AG04450 (cell line): Measurements from ENCODE around the gene CXCR1. TPM values are rescaled to one million over a fixed set of nuclear protein-coding genes. Genes with fewer than 3 reads are reported as not detected.

ENCODE experiments used
- CTCF ChIA-PET: fragments of 300-600, 350-600 bp; formaldehyde crosslinking; extraction: SDS; loops from one replicate; lab custom pipeline; 2022; ENCODE audit warnings: antibody characterized with exemption, inconsistent platforms; lab: Charles Lee
- POLR2A ChIA-PET: fragments of 350-600 bp; formaldehyde crosslinking; extraction: SDS; loops from one replicate; lab custom pipeline; 2021; ENCODE audit warnings: antibody characterized with exemption, inconsistent platforms; lab: Yijun Ruan, JAX
- DNase-seq: peaks from one replicate; pipeline ENCODE4 v3.0.0-alpha.2; 2011; ENCODE audit warnings: low read depth, low spot score
- H3K27ac ChIP-seq: one replicate; pipeline ENCODE4 v1.5.1; 2012; ENCODE audit warnings: low read depth, low read length, control low read depth
- H3K27me3 ChIP-seq: one replicate; pipeline ENCODE4 v1.6.0; 2012; ENCODE audit warnings: low read length; ENCODE audit not compliant: control insufficient read depth, insufficient read depth
- H3K4me3 ChIP-seq: 2 replicates; pipeline ENCODE4 v1.5.1; 2011; ENCODE audit warnings: mild to moderate bottlenecking, low read depth, low read length, control low read depth
- H3K9me3 ChIP-seq: 2 replicates; pipeline ENCODE4 v1.5.1; 2012; ENCODE audit warnings: low read length; ENCODE audit not compliant: control insufficient read depth, insufficient read depth
- polyA plus RNA-seq: library from polyadenylated mRNA; depleted of rRNA; stranded (reverse); fragments of >200 nt; gene quantifications from 2 replicates; pipeline ENCODE4 v1.2.3, GENCODE V29; 2011
- TF ChIP-seq, protein P1 (sequence below): IDR thresholded peaks from 2 replicates; pipeline ENCODE4 v1.5.1; 2011; ENCODE audit warnings: low read depth, low read length, control low read depth, inconsistent platforms

Gene CXCR1
- polyA plus RNA-seq, 1 experiment = not detected

DNA sequence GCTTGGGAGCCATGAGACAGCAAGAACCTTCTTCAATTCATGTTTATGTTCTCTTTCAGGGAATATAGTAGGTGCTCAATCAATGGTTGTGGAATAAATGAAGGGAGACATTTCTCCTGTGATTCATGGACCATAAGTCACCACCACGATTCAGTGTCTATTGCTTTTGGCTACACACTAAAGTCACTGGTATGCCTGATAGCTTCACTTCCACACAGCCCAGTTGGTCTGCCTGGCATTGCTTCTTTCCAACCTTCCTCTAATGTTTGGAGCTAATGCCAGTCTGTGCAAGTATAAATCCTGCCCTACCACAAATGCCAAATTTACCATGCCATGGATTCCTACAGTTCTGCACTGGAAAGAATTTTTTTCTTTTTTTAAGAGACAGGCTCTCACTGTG lies 1.3 kb upstream of the CXCR1 start:
- POLR2A ChIA-PET = no interaction called here
- CTCF ChIA-PET = interaction anchor here (0.6 to 1.5 kb wide), 3 partner anchors 14 to 377 kb away, joined by 3 to 5 read pairs (median 3); no protein-coding TSS in a partner anchor
- TF ChIP-seq, protein P1, sequence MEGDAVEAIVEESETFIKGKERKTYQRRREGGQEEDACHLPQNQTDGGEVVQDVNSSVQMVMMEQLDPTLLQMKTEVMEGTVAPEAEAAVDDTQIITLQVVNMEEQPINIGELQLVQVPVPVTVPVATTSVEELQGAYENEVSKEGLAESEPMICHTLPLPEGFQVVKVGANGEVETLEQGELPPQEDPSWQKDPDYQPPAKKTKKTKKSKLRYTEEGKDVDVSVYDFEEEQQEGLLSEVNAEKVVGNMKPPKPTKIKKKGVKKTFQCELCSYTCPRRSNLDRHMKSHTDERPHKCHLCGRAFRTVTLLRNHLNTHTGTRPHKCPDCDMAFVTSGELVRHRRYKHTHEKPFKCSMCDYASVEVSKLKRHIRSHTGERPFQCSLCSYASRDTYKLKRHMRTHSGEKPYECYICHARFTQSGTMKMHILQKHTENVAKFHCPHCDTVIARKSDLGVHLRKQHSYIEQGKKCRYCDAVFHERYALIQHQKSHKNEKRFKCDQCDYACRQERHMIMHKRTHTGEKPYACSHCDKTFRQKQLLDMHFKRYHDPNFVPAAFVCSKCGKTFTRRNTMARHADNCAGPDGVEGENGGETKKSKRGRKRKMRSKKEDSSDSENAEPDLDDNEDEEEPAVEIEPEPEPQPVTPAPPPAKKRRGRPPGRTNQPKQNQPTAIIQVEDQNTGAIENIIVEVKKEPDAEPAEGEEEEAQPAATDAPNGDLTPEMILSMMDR = no peak
- Histone ChIP-seq H3K4me3 (no peak overlapping the region), H3K27me3 (peaks cover 48% of the 10 kb centered on the region), H3K27ac (no peak overlapping the region), H3K9me3 (no peaks in the 10 kb centered on the region)
- DNase-seq = no peak

DNA sequence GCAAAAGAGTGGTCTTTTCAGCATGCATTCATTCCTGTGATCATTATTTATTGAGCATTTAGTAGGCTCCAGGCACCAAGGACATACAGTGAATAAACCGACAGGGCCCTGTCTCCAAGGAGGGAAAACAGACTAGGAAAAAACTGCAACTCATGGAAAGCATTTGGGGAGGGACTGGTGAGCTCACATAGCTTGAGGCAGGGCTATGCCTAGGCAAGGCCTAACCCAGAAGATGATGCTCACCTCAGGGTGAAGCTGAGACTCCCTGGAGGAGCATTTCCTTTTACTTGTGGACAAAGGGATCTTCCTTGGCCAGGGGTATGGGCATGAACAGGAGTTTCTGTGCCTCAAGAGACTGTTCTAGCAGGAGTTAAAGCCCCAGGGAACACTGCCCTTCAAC lies 3.9 kb downstream of the CXCR1 start:
- no peak for DNase-seq
- Histone ChIP-seq H3K27ac (no peak overlapping the region), H3K4me3 (no peak overlapping the region), H3K9me3 (no peaks in the 10 kb centered on the region), H3K27me3 (peaks cover 42% of the 10 kb centered on the region)
- TF ChIP-seq, protein P1 = no peak
- ChIA-PET CTCF (no interaction called here), POLR2A (no interaction called here)

DNA sequence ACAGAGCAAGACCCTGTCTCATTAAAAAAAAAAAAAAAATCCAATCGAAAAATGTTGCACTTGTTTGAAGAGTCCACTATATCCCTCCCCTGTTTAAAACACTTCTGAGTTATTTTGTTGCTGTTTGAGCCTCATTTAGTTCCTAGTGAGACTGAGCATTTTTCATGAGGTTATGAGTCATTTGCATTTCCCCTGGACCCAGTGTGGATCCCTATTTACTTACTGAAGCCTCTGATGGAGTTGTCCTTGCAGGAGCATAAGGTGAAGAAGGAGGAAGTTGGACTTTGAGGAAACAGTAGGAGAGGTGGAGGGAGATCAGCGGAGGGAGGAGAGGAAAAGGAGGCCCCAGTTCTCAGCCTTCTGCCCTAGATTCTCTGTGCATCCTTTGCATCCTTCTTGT lies 5.1 kb downstream of the CXCR1 start:
- ChIA-PET POLR2A (no interaction called here), CTCF (interaction anchor here (0.7 kb wide), 1 partner anchor 376 kb away, joined by 3 read pairs; no protein-coding TSS in a partner anchor)
- no peak overlapping the region for H3K27ac ChIP-seq
- no peak overlapping the region for H3K4me3 ChIP-seq
- peaks cover 34% of the 10 kb centered on the region for H3K27me3 ChIP-seq
- no peaks in the 10 kb centered on the region for H3K9me3 ChIP-seq
- TF ChIP-seq, protein P1 = no peak
- no peak for DNase-seq

DNA sequence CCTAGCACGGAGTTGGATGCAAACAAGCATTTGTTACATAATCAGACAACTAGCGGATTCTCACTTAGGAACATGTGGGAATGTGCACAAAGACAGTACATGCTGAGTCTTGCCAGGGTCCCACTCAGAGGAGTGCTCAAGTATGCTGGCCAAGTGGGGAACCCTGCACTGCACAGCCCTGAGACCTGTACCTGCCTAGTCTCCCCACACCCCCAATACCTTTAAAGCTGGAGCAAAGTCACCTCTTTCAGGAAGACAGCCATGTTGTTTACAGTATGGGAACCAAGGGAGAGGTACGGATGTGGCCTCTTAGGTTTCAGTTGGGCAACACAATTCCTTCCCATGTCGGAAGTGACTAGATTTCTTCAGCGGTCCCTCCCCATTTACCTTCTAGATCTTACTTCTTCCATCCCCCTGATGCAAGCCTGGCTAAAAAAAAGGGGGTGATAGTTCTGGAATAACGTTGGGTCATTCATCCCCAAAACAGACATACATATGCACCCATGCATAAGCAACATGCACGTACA lies 10.7 kb downstream of the CXCR1 start:
- no peak overlapping the region for H3K27ac ChIP-seq
- ChIA-PET POLR2A (no interaction called here), CTCF (no interaction called here)
- peaks cover 19% of the 10 kb centered on the region for H3K27me3 ChIP-seq
- DNase-seq = no peak
- H3K4me3 ChIP-seq = no peak overlapping the region
- H3K9me3 ChIP-seq = no peaks in the 10 kb centered on the region
- TF ChIP-seq, protein P1 = no peak

DNA sequence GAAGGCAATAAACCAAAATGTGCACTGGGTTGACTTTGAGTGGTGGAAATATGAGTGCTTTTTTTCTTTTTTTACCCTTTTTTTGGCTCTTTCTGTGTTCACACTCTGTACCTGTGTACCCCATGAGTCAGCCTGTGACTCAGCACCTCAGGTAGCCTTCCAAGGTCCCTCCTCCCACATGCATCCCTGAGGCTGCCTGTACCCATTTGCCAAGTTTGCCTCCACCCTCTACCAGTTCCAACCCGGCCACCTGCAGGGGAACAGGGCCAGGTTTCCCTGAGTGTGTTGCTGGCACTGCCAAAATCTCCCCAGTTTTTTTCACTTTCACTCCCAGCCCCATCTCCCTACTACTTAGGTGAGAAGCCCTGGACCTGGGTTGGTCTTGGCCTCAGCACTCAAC lies 14.0 kb downstream of the CXCR1 start:
- CTCF ChIA-PET = interaction anchor here (0.9 kb wide), 1 partner anchor 367 kb away, joined by 3 read pairs; no protein-coding TSS in a partner anchor
- Histone ChIP-seq H3K27me3 (peaks cover 29% of the 10 kb centered on the region), H3K4me3 (no peak overlapping the region), H3K27ac (no peak overlapping the region), H3K9me3 (no peaks in the 10 kb centered on the region)
- TF ChIP-seq, protein P1 = no peak
- POLR2A ChIA-PET = no interaction called here
- DNase-seq = no peak
